ENCODE results near the gene XKR7.
"Not testable (repeated sequence)": the region's sequence is repeated elsewhere in the genome, so short reads cannot be mapped to it uniquely, and the experiment has no call there.

Gene XKR7

GRCh38 chr20:32019156-32019510 lies 51.2 kb downstream of the XKR7 start:
- peak; percentile 50 for DNase-seq

GRCh38 chr20:32019563-32020463 lies 51.9 kb downstream of the XKR7 start:
- no peak for DNase-seq

GRCh38 chr20:32021091-32021490 lies 53.1 kb downstream of the XKR7 start:
- DNase-seq, result no peak

GRCh38 chr20:32024683-32025295 lies 56.8 kb downstream of the XKR7 start:
- DNase-seq, result no peak

GRCh38 chr20:32027643-32028042 lies 59.7 kb downstream of the XKR7 start:
- no peak for DNase-seq

- DNase-seq, result no peak
Observed at GRCh38 chr20:32028647-32029372, 60.9 kb downstream of the XKR7 start.

- DNase-seq, result no peak
Observed at GRCh38 chr20:32029561-32029960, 61.6 kb downstream of the XKR7 start.

GRCh38 chr20:32031007-32031958 lies 63.3 kb downstream of the XKR7 start:
- peak; percentile 49 for DNase-seq

GRCh38 chr20:32033316-32033715 lies 65.4 kb downstream of the XKR7 start:
- DNase-seq, result no peak

- not testable (repeated sequence) for DNase-seq
Observed at GRCh38 chr20:32033721-32034120, 65.8 kb downstream of the XKR7 start.

GRCh38 chr20:32034581-32035425 lies 66.9 kb downstream of the XKR7 start:
- DNase-seq, result no peak

GRCh38 chr20:32035426-32035779 lies 67.5 kb downstream of the XKR7 start:
- no peak for DNase-seq

GRCh38 chr20:32036252-32036651 lies 68.3 kb downstream of the XKR7 start:
- no peak for DNase-seq

- no peak for DNase-seq
Observed at GRCh38 chr20:32036716-32037485, 69.0 kb downstream of the XKR7 start.

GRCh38 chr20:32037929-32038328 lies 70.0 kb downstream of the XKR7 start:
- DNase-seq, result no peak

GRCh38 chr20:32040142-32040953 lies 72.4 kb downstream of the XKR7 start:
- no peak for DNase-seq

- no peak for DNase-seq
Observed at GRCh38 chr20:32045999-32046398, 78.0 kb downstream of the XKR7 start.

- DNase-seq, result no peak
Observed at GRCh38 chr20:32050324-32050841, 82.4 kb downstream of the XKR7 start.

GRCh38 chr20:32050851-32051556 lies 83.1 kb downstream of the XKR7 start:
- no peak for DNase-seq
